Heart left ventricle (tissue), 16 donors: ENCODE results near the gene EID3. TPM values are rescaled to one million over a fixed set of nuclear protein-coding genes. Genes with fewer than 3 reads are reported as not detected.
A peak's percentile ranks its signal among the peaks of the same experiment; 100 is the strongest.

Experiments used
- ATAC-seq, 4 donors: fragments of 200-7000 bp; cut with Tn5 transposase; one replicate each; pipeline ENCODE4 v1.9.1; 2020 to 2022; ENCODE audit warnings: moderate library complexity in 4 of 4, mild to moderate bottlenecking in 3 of 4, moderate number of reproducible peaks in 1 of 4
- DNase-seq, 5 donors: peaks; one replicate each; pipeline ENCODE4 v3.0.0-alpha.2; 2020
- H3K27ac ChIP-seq, 12 donors: fragments of 200-600 bp; sonication (generic) in 4 of 12; one replicate each; pipeline versions ENCODE4 v1.5.0 to v1.8.0; 2016 to 2022; ENCODE audit warnings: mild to moderate bottlenecking in 2 of 12
- H3K27me3 ChIP-seq, 9 donors: fragments of 200-600 bp; sonication (generic) in 2 of 9; one replicate each; pipeline versions ENCODE4 v1.5.1 to v1.8.0; 2016 to 2022; ENCODE audit warnings: mild to moderate bottlenecking in 3 of 9
- H3K36me3 ChIP-seq, 9 donors: fragments of 200-600 bp; sonication (generic) in 2 of 9; one replicate each; pipeline versions ENCODE4 v1.5.0 to v1.8.0; 2018 to 2022; ENCODE audit warnings: mild to moderate bottlenecking in 2 of 9
- H3K4me1 ChIP-seq, 12 donors: fragments of 200-600 bp; sonication (generic) in 4 of 12; one replicate each; pipeline versions ENCODE4 v1.5.0 to v1.8.0; 2016 to 2022; ENCODE audit warnings: mild to moderate bottlenecking in 3 of 12
- H3K4me3 ChIP-seq, 12 donors: fragments of 200-600 bp; sonication (generic) in 4 of 12; one replicate each; pipeline versions ENCODE4 v1.5.0 to v1.8.0; 2017 to 2022; ENCODE audit warnings: mild to moderate bottlenecking in 9 of 12, moderate library complexity in 4 of 12
- H3K9me3 ChIP-seq, 12 donors: fragments of 200-600 bp; sonication (generic) in 4 of 12; one replicate each; pipeline versions ENCODE4 v1.5.0 to v1.8.0; 2016 to 2022; ENCODE audit warnings: mild to moderate bottlenecking in 1 of 12
- CTCF ChIP-seq, 12 donors: fragments of 200-600 bp; sonication (generic) in 4 of 12; IDR thresholded peaks; one replicate each; pipeline versions ENCODE4 v1.5.0 to v1.8.0; 2018 to 2022; ENCODE audit warnings: antibody characterized with exemption in 12 of 12, mild to moderate bottlenecking in 5 of 12
- POLR2A ChIP-seq, 2 donors: fragments of 450-650 bp; IDR thresholded peaks; one replicate each; pipeline ENCODE4 v1.6.1; 2017; ENCODE audit warnings: antibody characterized with exemption in 2 of 2, mild to moderate bottlenecking in 2 of 2, moderate library complexity in 2 of 2
- WGBS, 4 donors: extraction: QIAGEN DNeasy Blood & Tissue Kit in 2 of 4; methylation state at CpG; one replicate each; pipeline versions ENCODE4 v1.1.5 to v1.1.7; 2013 to 2018; 5-methylcytosine and 5-hydroxymethylcytosine counted together
- intact Hi-C, 10 donors: fragments of 100-400 bp; cut with DNase I; formaldehyde crosslinking; loops; one replicate each; pipeline versions ENCODE4 v1.11.1 to v1.14.2; 2022
- polyA plus RNA-seq, 2 donors: library from polyadenylated mRNA; stranded (reverse); fragments of 200-250 nt; gene quantifications; one replicate each; pipeline ENCODE4 v1.2.3, GENCODE V29; 2013
- total RNA-seq, 9 donors: library from RNA; depleted of rRNA in 2 of 9; stranded (reverse); fragments of >200 nt in 2 of 9; fragmentation: NEBNext Ultra II Directional in 3 of 9; extraction: Animal tissue kit (Norgen Biotek cat#: 25700) in 3 of 9; gene quantifications; one replicate each; pipeline versions ENCODE4 v1.1.0 to v1.2.4, GENCODE V29; 2016 to 2023
- donor health status: ischemic (EF 13 %, LVEDD 7.1; RV severe dilation, severe dysfunction).
- donor health status: healthy with polysubstance abuse.
- donor health status: DM: no; HTN: yes; CAD: no.
- donor health status: DM: no; HTN: no; CAD: no.
- donor health status: ischemic (EF 25% LVEDD 6.9; RV normal size, moderate dysfunction).
- donor health status: ischemic (EF 25% LVEDD 5.7; RV mildly dilated, moderate dysfunction).
- donor health status: healthy.
- donor health status: DM: yes; HTN: yes; CAD: no.
- donor health status: ischemic (EF 35%, LVEDD 5.7; RV mildly dilated, moderate dysfunction).
- donor health status: nonischemic (EF 11% LVEDD 7.7; RV severe dilation, severe dysfunction).
- donor health status: DM: yes; HTN: yes; CAD: no.
- donor health status: PGD.
- donor health status: ischemic (EF 29% LVEDD 5.4; RV normal size, mild dysfunction).
- donor health status: nonischemic (EF 23%, LVEDD 6.1; RV moderate dilation, normal function).

Gene EID3
- total and polyA plus RNA-seq, 11 donors = 0.44 to 4.0 (median 1.3) TPM

- H3K36me3 ChIP-seq = no peaks in the 10 kb centered on the region
- intact Hi-C loops = loop anchor here in 1 of 10 donors (5.0 kb wide), 1 partner anchor 139 kb away; no protein-coding TSS in a partner anchor
- DNase-seq = no peak
- TF ChIP-seq POLR2A (IDR thresholded peaks at IDR 0.05) = no peak
- no peak for TF ChIP-seq CTCF (IDR thresholded peaks at IDR 0.05)
- H3K27ac ChIP-seq = peak overlapping the region in 1 of 12 donors; percentile 7
- H3K4me1 ChIP-seq = peaks cover 0 to 14% (median 6%) of the 10 kb centered on the region in 12 donors
- 49 to 81% (median 78%) methylated on average over 4 of the region's 4 CpGs for whole genome bisulfite sequencing, 4 donors
- H3K9me3 ChIP-seq = no peaks in the 10 kb centered on the region
- H3K27me3 ChIP-seq = no peaks in the 10 kb centered on the region
- ATAC-seq = no peak
- no peak overlapping the region for H3K4me3 ChIP-seq
Observed at GRCh38 chr12:104280717-104281458, 22.7 kb upstream of the EID3 start.

- intact Hi-C loops = loop anchor here in 1 of 10 donors (5.0 kb wide), 1 partner anchor 139 kb away; no protein-coding TSS in a partner anchor
- Histone ChIP-seq H3K4me1 (peaks cover 0 to 15% (median 10%) of the 10 kb centered on the region in 12 donors), H3K27me3 (no peaks in the 10 kb centered on the region), H3K4me3 (no peak overlapping the region), H3K9me3 (no peaks in the 10 kb centered on the region), H3K36me3 (no peaks in the 10 kb centered on the region), H3K27ac (no peak overlapping the region)
- DNase-seq (no peak), ATAC-seq (no peak)
- 88 to 96% (median 92%) methylated on average over 5 of the region's 5 CpGs for WGBS, 4 donors
- TF ChIP-seq POLR2A (IDR thresholded peaks at IDR 0.05) (no peak), CTCF (IDR thresholded peaks at IDR 0.05) (no peak)
Observed at GRCh38 chr12:104281636-104282035, 21.9 kb upstream of the EID3 start.

GRCh38 chr12:104282109-104282508 is 21.4 kb upstream of the EID3 start:
- no peaks in the 10 kb centered on the region for H3K9me3 ChIP-seq
- TF ChIP-seq CTCF (IDR thresholded peaks at IDR 0.05) = no peak
- no peak for TF ChIP-seq POLR2A (IDR thresholded peaks at IDR 0.05)
- DNase-seq = no peak
- H3K4me1 ChIP-seq = peaks cover 0 to 15% (median 11%) of the 10 kb centered on the region in 12 donors
- H3K36me3 ChIP-seq = no peaks in the 10 kb centered on the region
- no peak overlapping the region for H3K27ac ChIP-seq
- ATAC-seq = no peak
- no peak overlapping the region for H3K4me3 ChIP-seq
- H3K27me3 ChIP-seq = no peaks in the 10 kb centered on the region
- intact Hi-C loops = loop anchor here in 1 of 10 donors (5.0 kb wide), 1 partner anchor 140 kb away; no protein-coding TSS in a partner anchor

DNA sequence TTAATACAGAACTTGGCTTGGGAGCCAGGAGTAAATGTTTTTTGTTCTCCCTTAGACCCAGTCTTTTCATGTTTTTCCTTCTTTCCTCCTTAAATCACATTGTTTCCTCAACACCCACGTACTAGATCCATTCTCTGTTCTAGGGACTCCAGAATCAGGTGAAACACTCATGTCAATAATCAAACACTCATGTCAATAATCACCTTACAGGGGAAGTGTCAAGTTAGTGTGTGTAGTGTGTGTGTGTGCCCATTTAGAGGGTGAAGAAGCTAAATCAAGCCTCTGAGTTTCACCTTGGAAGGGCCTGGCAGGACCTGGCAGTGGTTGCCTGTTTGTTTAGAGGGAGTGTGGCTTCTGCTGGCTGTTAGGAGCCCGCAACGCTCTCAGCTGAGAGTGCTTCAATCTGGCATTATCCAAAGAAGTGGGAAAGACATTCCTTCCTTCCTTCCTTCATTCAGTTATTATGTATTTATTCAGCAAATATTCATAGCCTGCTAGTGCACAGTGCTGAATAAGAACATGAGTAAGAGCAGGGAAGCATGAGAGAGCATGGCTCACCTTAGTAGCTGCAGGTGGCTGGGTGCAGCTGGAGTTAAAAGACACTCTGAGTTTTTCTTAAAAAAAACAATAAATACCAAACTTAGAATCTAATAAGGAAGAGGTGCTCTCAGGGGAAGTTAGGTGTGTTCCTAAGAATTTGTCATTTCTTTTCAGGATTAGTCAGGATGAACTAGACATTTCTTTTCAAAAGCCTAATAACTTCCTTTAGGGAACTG is 17.6 kb upstream of the EID3 start:
- H3K36me3 ChIP-seq = peaks cover 0 to 7% (median 2%) of the 10 kb centered on the region in 9 donors
- peak overlapping the region in 9 of 12 donors; percentile 68 to 92 (median 78) for H3K4me3 ChIP-seq
- H3K27ac ChIP-seq = peak overlapping the region; percentile 75 to 97 (median 94)
- H3K4me1 ChIP-seq = peaks cover 0 to 38% (median 27%) of the 10 kb centered on the region in 12 donors
- intact Hi-C loops = loop anchor here in 9 of 10 donors (2.0 to 5.0 kb wide), 4 partner anchors 67 to 147 kb away; partner anchors contain the start of genes TXNRD1 (in 6 of the 9) and NFYB (in 1 of the 9)
- H3K27me3 ChIP-seq = no peaks in the 10 kb centered on the region
- TF ChIP-seq CTCF (IDR thresholded peaks at IDR 0.05) (no peak), POLR2A (IDR thresholded peaks at IDR 0.05) (no peak)
- H3K9me3 ChIP-seq = no peaks in the 10 kb centered on the region
- 64 to 78% (median 71%) methylated on average over 3 of the region's 3 CpGs for WGBS, 4 donors
- DNase-seq (no peak), ATAC-seq (peak in 1 of 4 donors; percentile 1)
